Activated CD4-positive, alpha-beta T cell treated with anti-CD3 and anti-CD28 coated beads, Interleukin-2, amount 50 U/mL, for 4 hours (primary cell): ENCODE results near the gene SGCE.

Source experiments
- DNase-seq, 2 experiments: peaks; one replicate each; pipeline ENCODE4 v3.0.0-alpha.2; 2020

The SGCE gene

GRCh38 chr7:94658826-94659225, 2.9 kb upstream of the SGCE start:
- no peak for DNase-seq

DNA sequence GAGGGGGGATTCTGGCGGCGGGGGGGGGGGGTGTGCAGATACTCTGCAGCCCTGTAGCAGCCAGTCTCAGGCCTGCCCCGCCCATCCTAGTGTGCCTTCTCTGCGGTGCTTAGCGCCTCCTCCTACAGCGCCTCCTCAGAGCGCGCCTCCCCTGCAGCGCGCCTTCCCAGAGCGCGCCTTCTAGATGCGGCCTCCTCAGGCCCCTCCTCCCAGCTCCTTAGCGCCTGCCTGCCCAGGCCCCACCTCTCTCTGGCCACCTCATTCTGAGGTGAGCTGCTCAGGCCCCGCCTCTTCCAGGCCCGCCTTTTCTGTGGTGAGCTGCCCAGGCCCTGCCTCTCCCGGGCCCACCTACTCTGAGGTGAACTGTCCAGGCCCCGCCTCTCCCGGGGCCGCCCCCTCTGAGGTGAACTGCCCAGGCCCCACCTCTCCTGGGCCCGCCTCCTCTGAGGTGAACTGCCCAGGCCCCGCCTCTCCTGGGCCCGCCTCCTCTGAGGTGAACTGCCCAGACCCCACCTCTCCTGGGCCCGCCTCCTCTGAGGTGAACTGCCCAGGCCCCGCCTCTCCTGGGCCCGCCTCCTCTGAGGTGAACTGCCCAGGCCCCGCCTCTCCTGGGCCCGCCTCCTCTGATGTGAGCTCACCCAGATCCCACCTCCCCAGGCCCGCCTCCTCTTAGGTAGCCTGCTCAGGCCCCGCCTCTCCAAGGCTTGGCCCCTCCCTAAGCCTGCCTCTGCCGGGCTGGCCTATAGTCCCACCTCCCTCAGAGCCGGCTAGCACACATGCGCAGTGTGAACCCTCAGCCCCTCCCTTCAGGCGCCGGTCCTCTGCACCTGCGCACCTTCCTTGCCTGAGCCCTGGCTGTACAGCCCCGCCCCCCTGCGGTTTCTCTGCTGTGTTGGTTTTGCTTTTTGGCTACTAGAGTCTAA, 2.1 kb upstream of the SGCE start:
- peak; percentile 92 to 94 for DNase-seq

GRCh38 chr7:94656925-94657731, 1.2 kb upstream of the SGCE start:
- peak in 1 of 2 experiments; percentile 4 for DNase-seq

GRCh38 chr7:94656658-94656924, 658 bp upstream of the SGCE start:
- no peak for DNase-seq

DNA sequence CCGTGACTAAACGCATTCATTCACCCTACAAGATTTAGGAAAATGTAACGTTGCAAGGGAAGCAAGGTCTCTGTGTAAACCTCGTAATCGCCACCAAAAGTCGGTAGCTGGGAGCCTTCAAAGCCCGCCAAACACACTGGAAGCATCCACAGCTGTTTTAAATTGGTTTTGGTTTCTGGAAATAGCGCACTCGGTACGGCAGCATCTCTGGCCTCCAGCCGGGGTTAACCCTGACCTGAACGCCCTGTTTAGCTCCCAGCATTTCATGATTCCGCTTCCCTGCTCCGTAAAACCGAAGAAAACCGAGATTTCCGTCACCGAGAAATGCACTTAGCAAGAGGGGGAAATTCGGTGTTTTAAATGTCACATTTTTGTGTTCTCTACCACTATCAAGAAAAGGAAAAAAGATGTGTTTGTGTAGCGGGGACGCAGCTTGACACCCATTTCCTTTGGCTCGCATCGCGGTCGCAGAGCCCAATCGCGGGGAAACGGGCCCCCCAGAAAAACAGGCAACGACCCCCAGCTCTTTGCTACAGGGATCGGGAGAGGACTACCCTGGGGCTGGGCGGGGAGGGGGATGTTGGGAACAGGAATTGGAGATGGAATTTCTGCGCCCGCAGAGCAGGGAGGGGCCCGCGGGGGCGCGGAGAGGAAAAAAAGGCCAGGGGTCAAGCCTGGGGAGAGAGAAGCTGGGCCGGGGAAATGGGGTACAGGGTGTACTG, 646 bp downstream of the SGCE start:
- DNase-seq = no peak

- no peak for DNase-seq
Measured at GRCh38 chr7:94654783-94655125, 1.2 kb downstream of the SGCE start.

DNA sequence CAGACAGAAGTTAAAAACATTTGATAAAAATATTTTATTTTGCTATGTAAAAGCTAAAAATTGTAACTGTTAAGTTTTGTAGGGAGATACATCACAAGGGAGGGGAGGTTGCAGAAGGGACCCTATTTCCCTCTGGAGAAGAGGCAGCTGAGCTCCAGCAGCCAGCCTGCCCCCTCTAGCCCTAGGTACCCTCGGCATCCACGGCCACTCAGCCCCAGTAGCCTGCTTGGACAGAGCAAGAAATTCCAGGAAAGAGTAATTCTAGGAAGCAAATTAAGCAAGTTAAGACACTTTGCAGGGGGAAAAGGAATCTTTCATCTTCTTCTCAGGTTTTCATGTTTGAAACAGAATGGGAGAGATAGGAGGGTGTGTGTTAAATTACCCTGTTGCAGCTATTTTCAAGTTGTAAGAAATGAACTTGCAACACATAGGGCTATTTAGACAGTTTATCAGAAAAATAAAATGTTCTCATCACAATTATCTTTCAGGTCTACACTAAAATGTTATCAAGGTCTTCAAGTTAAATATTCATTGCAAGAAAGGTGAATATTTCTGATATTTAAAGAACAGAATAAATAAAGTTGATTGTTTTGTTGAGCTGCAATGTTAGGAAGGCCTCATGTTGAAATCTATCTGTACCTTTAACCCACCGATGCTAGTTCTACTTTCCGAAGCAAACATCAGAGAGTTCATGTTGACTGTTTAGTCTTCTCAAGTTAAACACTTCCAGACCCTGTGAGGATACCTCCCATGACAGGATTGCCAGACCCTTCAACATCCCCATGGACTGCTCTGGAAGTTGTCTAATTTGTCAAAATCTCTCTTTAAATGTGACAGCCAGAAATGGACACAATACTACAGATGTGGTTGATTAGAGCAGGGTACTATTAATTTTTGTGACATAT, 5.5 kb downstream of the SGCE start:
- no peak for DNase-seq

DNA sequence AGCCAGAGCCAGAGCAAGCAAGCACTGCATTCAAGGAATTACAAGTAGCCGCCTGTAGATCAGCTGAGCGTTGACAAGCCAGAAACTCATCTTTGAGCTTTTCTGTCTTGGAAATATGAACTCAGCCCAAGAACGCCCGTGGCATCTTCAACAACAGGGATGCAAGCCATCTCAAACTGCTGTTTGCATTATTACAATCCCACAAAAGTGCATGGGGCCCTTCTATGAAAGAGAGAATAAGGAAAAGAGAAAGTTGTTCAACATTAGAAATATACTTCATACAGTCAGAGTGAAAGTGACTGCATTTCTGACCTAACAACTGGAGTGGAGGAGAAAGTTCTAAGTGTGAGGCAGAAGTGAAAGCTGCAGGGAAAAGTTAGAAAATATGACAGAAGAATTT, 6.5 kb downstream of the SGCE start:
- DNase-seq = no peak

- no peak for DNase-seq
Measured at GRCh38 chr7:94648731-94649130, 7.2 kb downstream of the SGCE start.

- no peak for DNase-seq
Measured at GRCh38 chr7:94647295-94647694, 8.6 kb downstream of the SGCE start.

GRCh38 chr7:94643771-94644545, 12.0 kb downstream of the SGCE start:
- DNase-seq = no peak

GRCh38 chr7:94642838-94643653, 12.9 kb downstream of the SGCE start:
- DNase-seq = no peak

- no peak for DNase-seq
Measured at GRCh38 chr7:94639384-94639783, 16.5 kb downstream of the SGCE start.

- DNase-seq = no peak
Measured at GRCh38 chr7:94635687-94636086, 20.2 kb downstream of the SGCE start.

DNA sequence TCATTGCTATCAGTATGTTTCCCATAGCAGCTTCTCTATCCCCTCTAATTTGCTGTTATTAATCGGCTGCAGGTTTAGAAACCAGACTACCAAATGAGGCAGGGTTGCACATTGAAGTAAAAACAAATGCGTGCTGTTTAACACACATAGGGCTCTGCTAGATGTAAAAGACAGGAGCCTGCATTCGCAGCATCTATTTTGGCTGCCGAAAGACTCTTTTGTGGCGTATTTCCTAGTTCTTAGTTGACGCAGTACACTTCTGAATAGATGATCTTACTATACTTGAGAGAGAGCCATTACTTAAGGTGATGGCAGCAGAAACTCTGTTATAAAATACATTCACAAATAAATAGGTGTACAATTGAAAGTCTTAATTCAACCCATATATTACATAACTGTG, 21.4 kb downstream of the SGCE start:
- no peak for DNase-seq

GRCh38 chr7:94633687-94634086, 22.2 kb downstream of the SGCE start:
- no peak for DNase-seq

DNA sequence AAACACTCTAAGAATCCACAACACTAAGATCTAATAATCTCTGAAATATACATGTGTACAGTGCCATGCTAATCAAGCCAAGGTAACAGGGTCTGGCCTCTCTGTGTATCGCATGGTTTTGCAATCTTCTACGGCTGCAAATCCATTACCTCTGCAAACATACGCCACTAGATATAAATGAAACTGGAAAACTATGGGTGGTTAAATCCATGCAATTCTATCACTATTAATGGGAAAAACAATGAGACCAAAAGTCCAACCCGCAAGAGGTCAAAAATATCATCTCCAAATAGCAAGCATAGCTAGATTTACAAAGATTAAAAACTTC, 23.0 kb downstream of the SGCE start:
- no peak for DNase-seq

- DNase-seq = no peak
Measured at GRCh38 chr7:94632338-94633013, 23.5 kb downstream of the SGCE start.

DNA sequence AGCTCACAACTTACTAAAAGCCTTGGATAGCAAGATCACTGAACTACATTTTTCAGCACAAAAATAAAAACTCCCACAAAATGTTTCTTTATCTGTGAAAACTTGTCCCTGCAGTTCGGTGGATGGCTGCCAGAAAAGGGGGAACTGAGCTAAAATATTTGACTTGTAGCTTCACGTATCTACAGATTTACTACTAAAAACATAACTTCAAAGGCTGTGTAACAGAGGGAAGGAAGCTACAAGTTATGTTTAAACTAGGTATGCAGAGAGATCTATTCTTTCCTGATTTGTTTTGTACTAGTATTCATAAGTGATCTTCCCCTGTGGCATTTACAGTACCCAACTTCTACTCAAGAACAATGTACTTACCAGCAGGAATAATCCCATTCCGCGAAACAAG, 25.1 kb downstream of the SGCE start:
- DNase-seq = no peak

GRCh38 chr7:94623820-94624219, 32.1 kb downstream of the SGCE start:
- no peak for DNase-seq

GRCh38 chr7:94621120-94621519, 34.8 kb downstream of the SGCE start:
- DNase-seq = no peak
